ENCODE data around the gene CCDC30.

- TF ChIP-seq CTCF (IDR thresholded peaks at IDR 0.05; ENCODE audit: low read depth, low read length) (no peak), EZH2phosphoT487 (IDR thresholded peaks at IDR 0.05; ENCODE audit: low read depth) (no peak)
Measured at GRCh38 chr1:42670425-42670824, 207.3 kb downstream of the CCDC30 start.
